ENCODE measurements around the gene GNL1. TPM values are rescaled to one million over a fixed set of nuclear protein-coding genes. Genes with fewer than 3 reads are reported as not detected.

GNL1 gene
- total and polyA plus RNA-seq, 2 of the 8 experiments (the other 6 are each of a cell fraction or from before 2014, with no cell fraction given): 42.4 to 67.8 TPM

GRCh38 chr6:30562470-30563425, 6.5 kb upstream of the GNL1 start (continued):
- TF ChIP-seq ATF2 (IDR thresholded peaks at IDR 0.05; ENCODE audit: low read length) (no peak), SP2 (IDR thresholded peaks at IDR 0.05; ENCODE audit: low read length) (no peak), TCF12 (IDR thresholded peaks at IDR 0.05; ENCODE audit: low read depth, low read length) (no peak), SRF (IDR thresholded peaks at IDR 0.05; ENCODE audit: low read depth, low read length) (no peak), RBBP5 (IDR thresholded peaks at IDR 0.05; ENCODE audit: borderline replicate concordance, low read depth, low read length) (no peak), SIRT6 (IDR thresholded peaks at IDR 0.05; ENCODE audit: low read length) (no peak), SUZ12 (IDR thresholded peaks at IDR 0.05; ENCODE audit: low read length) (no peak), CEBPB (IDR thresholded peaks at IDR 0.05; ENCODE audit: low read depth, low read length) (no peak)

All from H1 (cell line).